HepG2 (cell line): ENCODE data around the gene JAZF1. TPM values are rescaled to one million over a fixed set of nuclear protein-coding genes. Genes with fewer than 3 reads are reported as not detected.

Source experiments
- AKNA ChIP-seq: sonication (generic); formaldehyde crosslinking; IDR thresholded peaks from 2 replicates; pipeline ENCODE4 v1.4.0; 2020; ENCODE audit warnings: missing genetic modification reagents, borderline replicate concordance
- ZNF24 ChIP-seq: fragments of 450-650 bp; IDR thresholded peaks from 2 replicates; pipeline ENCODE4 v1.6.1; 2017; ENCODE audit warnings: antibody characterized with exemption, mild to moderate bottlenecking
- ZNF431 ChIP-seq: sonication (generic); formaldehyde crosslinking; IDR thresholded peaks from 2 replicates; pipeline ENCODE4 v1.9.0; 2022; ENCODE audit warnings: missing genetic modification reagents, low read depth, mild to moderate bottlenecking, borderline replicate concordance
- ZNF562 ChIP-seq: sonication (generic); formaldehyde crosslinking; IDR thresholded peaks from 2 replicates; pipeline ENCODE4 v1.8.0; 2022; ENCODE audit warnings: missing genetic modification reagents, borderline replicate concordance
- ZNF839 ChIP-seq: sonication (generic); formaldehyde crosslinking; IDR thresholded peaks from 2 replicates; pipeline ENCODE4 v1.4.0; 2020; ENCODE audit warnings: missing genetic modification reagents, mild to moderate bottlenecking, borderline replicate concordance
- ZSCAN5A ChIP-seq: sonication (generic); formaldehyde crosslinking; IDR thresholded peaks from 2 replicates; pipeline ENCODE4 v1.8.0; 2022; ENCODE audit warnings: mild to moderate bottlenecking, missing genetic modification reagents, borderline replicate concordance
- polyA plus RNA-seq, 8 experiments: library from polyadenylated mRNA; depleted of rRNA in 3 of 8; stranded (reverse) in 7 of 8; unstranded in 1 of 8; fragments of >200 nt; fragmentation: Illumina TruSeq in 4 of 8; extraction: Trizol in 4 of 8; gene quantifications; 2 replicates each; pipeline versions ENCODE4 v1.2.1 to v1.2.3, GENCODE V29; 2011 to 2016; ENCODE audit warnings: low read depth in 4 of 8, missing spikeins in 1 of 8, mixed read lengths in 1 of 8; ENCODE audit not compliant: insufficient read depth in 1 of 8
- total RNA-seq, 5 experiments: library from RNA; depleted of rRNA; stranded (reverse); fragments of >200 nt; fragmentation: Illumina TruSeq; extraction: Trizol; gene quantifications; 2 replicates each; pipeline ENCODE4 v1.2.3, GENCODE V29; 2016; ENCODE audit warnings: low read depth in 1 of 5

Gene JAZF1
- total and polyA plus RNA-seq, 2 of the 13 experiments (the other 11 are each of a cell fraction or from before 2014, with no cell fraction given) = not detected

- TF ChIP-seq ZNF24 (no peak), ZSCAN5A (CRISPR knock-in tag) (no peak), ZNF839 (CRISPR knock-in tag) (no peak), ZNF562 (CRISPR knock-in tag) (no peak), ZNF431 (no peak), AKNA (CRISPR knock-in tag) (no peak)
Measured at GRCh38 chr7:28155019-28155660, 25.5 kb downstream of the JAZF1 start (continued).
